ENCODE measurements around the gene ZSWIM6. TPM values are rescaled to one million over a fixed set of nuclear protein-coding genes. Genes with fewer than 3 reads are reported as not detected.

Gene ZSWIM6
- 1 to 10 TPM; 4.5 to 5.7 TPM for total RNA-seq

DNA sequence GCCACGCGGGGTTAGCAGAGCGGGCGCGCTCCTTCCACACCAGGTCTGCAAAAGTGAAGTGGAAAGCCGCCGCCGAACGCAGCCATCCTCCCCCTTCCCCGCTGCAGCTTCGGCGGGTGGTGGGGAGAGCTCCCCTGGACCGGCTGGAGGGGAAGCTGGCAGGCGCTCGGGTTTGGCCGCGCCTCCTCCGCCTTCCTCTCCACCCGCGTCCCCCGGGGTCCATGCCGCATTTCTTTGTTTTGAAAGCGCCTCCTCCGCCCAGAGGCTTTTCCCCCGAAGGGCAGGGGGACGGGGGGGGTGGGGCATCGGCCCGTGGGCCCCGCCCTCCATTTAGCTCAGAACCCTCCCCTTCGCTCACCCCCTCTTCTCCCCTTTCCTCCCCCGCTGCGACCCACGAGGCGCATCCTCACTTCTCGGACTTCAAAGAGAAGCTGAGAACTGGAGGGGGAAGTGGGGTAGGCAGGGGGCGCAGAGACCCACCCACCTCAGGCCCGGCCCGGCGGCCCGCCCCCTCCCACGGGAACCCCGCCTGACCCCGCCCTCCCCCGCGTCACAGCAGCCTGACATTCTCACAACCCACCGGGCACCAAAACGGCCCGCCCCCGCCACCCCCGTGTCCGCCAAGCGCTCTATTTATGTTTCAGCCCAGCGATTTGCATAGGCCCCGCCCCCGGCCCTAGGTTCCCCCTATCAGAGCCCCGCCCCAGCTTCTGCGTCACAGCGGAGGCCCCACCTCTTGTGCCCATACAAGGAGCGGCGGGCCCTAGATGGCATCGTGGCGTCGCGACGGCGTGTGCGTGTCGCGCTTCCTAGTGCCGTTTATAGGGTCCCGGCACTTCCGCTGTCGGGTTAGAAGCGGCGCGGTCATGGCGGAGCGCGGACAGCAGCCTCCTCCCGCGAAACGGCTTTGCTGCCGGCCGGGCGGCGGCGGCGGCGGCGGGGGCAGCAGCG lies at the start of gene ZSWIM6:
Gene ZSWIM6, plus strand, starts transcription at position 852 of the 951 bp plus-strand sequence. Its CDS starts 15 bp downstream, at position 867.
- ATAC-seq (peak; percentile 90), DNase-seq (peak; percentile 99)
- no peaks in the 10 kb centered on the region for H3K9me3 Mint-ChIP-seq (ENCODE audit: low read depth)
- H3K27me3 Mint-ChIP-seq = peaks cover 25% of the 10 kb centered on the region
- peak within 1 kb of the TSS; percentile 84 for H3K27ac Mint-ChIP-seq
- H3K4me3 Mint-ChIP-seq = peak within 1 kb of the TSS; percentile 79
- H3K4me1 Mint-ChIP-seq = peaks cover 41% of the 10 kb centered on the region
- POLR2A ChIA-PET = interaction anchor here (1.2 to 1.8 kb wide), 3 partner anchors 25 to 632 kb away, joined by 3 to 7 read pairs (median 6); partner anchors contain the start of gene DEPDC1B
- CTCF ChIA-PET = interaction anchor here (0.5 to 2.0 kb wide), 7 partner anchors 8 to 373 kb away, joined by 3 to 7 read pairs (median 3); no protein-coding TSS in a partner anchor
- intact Hi-C loops (cut with DNase I, micrococcal nuclease) = loop anchor here (1.0 to 10.0 kb wide), 14 partner anchors 25 to 1081 kb away; partner anchors contain the start of genes ERCC8 (in 2 of the 2), KIF2A (in 2 of the 2), NDUFAF2 (in 2 of the 2) and DEPDC1B (in 1 of the 2)
- H3K36me3 Mint-ChIP-seq (ENCODE audit: low read depth) = peaks cover 4% of the 10 kb centered on the region

DNA sequence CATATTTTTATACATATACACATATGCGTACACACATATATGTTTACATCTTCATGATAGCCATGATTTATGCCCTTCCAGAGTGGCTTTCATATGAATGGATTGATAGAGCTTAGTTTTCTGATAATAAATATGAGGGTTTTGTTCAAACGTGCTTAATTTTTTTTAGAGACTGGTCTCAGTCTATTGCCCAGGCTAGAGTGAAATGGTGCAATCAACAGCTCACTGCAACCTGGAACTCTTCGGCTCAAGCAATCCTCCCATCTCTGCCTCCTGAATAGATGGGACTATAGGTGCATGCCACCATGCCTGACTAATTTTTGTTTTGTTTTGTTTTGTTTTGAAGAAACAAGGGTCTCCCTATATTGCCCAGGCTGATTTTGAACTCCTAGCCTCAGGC lies 48.6 kb upstream of the ZSWIM6 start:
- Mint-ChIP-seq H3K4me1 (peaks cover 19% of the 10 kb centered on the region), H3K4me3 (no peak overlapping the region), H3K27me3 (no peaks in the 10 kb centered on the region), H3K27ac (no peak overlapping the region), H3K9me3 (ENCODE audit: low read depth) (no peaks in the 10 kb centered on the region), H3K36me3 (ENCODE audit: low read depth) (no peaks in the 10 kb centered on the region)
- DNase-seq (no peak), ATAC-seq (peak; percentile 8)
- intact Hi-C loops (cut with DNase I, micrococcal nuclease) = no loop called here
- CTCF ChIA-PET = no interaction called here
- POLR2A ChIA-PET = no interaction called here

DNA sequence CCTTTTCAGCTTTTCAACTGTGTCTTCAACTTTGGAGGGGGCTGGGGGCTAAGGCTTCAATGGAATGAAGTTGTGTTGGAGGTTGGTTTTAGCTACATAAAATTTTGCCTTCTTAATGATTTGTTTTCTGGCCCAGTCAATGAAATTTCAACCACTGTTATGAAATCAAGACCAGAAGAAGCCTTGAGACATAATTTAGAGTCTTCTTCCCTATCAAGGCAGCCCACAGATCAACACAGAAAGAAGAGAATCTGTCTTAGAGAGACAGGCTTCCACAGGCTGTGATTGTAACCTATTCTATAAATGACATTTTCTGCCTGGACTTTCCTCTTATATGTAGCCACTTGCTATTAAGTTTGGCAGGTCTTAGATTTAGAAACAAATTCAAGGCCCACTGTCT lies 46.5 kb upstream of the ZSWIM6 start:
- CTCF ChIA-PET = no interaction called here
- intact Hi-C loops (cut with DNase I, micrococcal nuclease) = no loop called here
- H3K9me3 Mint-ChIP-seq (ENCODE audit: low read depth) = no peaks in the 10 kb centered on the region

DNA sequence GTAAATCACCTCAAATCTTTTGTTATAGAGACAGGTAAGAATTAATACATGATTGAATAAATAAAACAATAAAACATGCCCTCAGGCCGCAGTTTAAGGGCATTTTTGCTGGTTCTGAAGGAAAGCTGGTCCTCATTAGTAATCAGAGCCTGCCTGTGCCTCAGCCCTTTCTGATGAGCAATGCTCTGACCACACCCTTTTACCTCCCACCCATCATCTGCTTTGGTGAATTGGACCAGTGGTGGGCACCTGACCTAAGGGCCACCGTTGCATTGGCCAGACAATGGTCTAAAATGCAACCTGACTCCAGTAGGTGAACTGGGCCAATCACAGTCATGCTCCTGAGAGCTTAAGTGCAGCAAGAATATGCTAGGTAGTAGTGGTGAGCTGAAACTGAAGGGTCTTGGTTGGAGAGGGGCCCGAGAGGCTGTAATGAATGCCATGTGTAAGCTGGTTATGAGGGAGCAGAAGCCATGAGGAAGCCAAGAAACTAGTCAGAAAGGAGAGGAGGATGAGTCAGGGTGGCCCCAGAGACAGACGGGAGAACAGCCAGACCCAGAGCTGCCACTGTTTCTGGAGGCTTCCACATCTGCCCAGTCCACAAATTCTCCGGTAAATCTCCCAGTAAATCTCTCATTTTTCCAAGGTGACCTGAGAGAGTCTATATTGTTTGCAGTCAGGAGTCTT lies 45.5 kb upstream of the ZSWIM6 start:
- Mint-ChIP-seq H3K36me3 (ENCODE audit: low read depth) (no peaks in the 10 kb centered on the region), H3K4me1 (peaks cover 2% of the 10 kb centered on the region), H3K27ac (no peak overlapping the region), H3K4me3 (no peak overlapping the region), H3K27me3 (no peaks in the 10 kb centered on the region), H3K9me3 (ENCODE audit: low read depth) (no peaks in the 10 kb centered on the region)
- CTCF ChIA-PET = interaction anchor here (1.0 kb wide), 1 partner anchor 371 kb away, joined by 3 read pairs; no protein-coding TSS in a partner anchor
- no peak for DNase-seq
- intact Hi-C loops (cut with DNase I, micrococcal nuclease) = no loop called here
- ATAC-seq = no peak
- POLR2A ChIA-PET = no interaction called here

More for the DNA sequence above, 46.5 kb upstream of the ZSWIM6 start:
- Mint-ChIP-seq H3K4me3 (no peak overlapping the region), H3K27me3 (no peaks in the 10 kb centered on the region), H3K36me3 (ENCODE audit: low read depth) (no peaks in the 10 kb centered on the region), H3K27ac (no peak overlapping the region), H3K4me1 (peaks cover 9% of the 10 kb centered on the region)
- POLR2A ChIA-PET = no interaction called here
- no peak for ATAC-seq
- DNase-seq = no peak

DNA sequence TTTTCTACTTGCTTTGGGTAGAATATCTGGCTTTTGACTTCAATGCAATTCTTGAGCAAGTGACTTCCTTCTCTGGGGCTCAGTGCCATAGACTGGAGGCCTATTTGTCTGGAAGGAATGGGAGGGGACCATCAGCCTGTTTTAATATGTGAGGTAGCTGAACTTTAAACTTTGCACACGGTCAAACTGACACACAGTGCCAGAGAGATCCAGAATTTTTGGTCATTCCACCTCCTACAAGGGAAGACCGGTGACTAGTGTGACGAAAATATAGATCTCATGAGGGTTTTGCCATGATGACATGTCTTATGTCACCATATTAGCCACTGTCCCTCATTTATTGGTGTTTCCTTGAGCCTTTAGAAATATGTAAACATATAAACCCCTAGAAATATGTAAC lies 44.6 kb upstream of the ZSWIM6 start:
- H3K27me3 Mint-ChIP-seq = no peaks in the 10 kb centered on the region
- no peak for ATAC-seq
- ChIA-PET POLR2A (no interaction called here), CTCF (interaction anchor here (1.0 kb wide), 1 partner anchor 370 kb away, joined by 3 read pairs; no protein-coding TSS in a partner anchor)
- H3K9me3 Mint-ChIP-seq (ENCODE audit: low read depth) = no peaks in the 10 kb centered on the region
- DNase-seq = no peak
- intact Hi-C loops (cut with DNase I, micrococcal nuclease) = no loop called here
- H3K4me1 Mint-ChIP-seq = peaks cover 2% of the 10 kb centered on the region
- no peak overlapping the region for H3K27ac Mint-ChIP-seq
- no peaks in the 10 kb centered on the region for H3K36me3 Mint-ChIP-seq (ENCODE audit: low read depth)
- no peak overlapping the region for H3K4me3 Mint-ChIP-seq

DNA sequence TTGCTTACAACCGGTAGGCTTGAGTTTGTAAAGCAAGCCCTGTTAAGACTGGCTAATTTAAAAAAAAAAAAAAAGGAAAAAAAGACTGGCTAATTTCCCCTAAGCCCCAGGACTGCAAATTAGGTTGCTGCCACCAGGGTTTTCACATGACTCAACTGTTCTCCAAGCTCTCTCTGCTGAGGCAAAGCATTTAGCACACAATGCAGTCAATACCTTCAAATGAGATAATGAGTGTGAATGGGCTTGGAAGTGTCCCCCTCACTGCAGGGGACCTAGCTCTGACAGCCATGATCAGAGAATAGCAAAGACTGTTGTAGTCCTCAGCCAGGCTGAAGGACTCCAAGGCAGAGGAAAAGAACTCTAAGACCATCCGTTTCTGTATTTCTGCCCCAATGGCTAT lies 42.8 kb upstream of the ZSWIM6 start:
- intact Hi-C loops (cut with DNase I, micrococcal nuclease) = no loop called here
- no peak for DNase-seq
- no peak overlapping the region for H3K4me3 Mint-ChIP-seq
- H3K36me3 Mint-ChIP-seq (ENCODE audit: low read depth) = no peaks in the 10 kb centered on the region
- ChIA-PET CTCF (no interaction called here), POLR2A (no interaction called here)
- no peak overlapping the region for H3K27ac Mint-ChIP-seq
- no peak for ATAC-seq
- no peaks in the 10 kb centered on the region for H3K4me1 Mint-ChIP-seq
- no peaks in the 10 kb centered on the region for H3K9me3 Mint-ChIP-seq (ENCODE audit: low read depth)
- no peaks in the 10 kb centered on the region for H3K27me3 Mint-ChIP-seq

DNA sequence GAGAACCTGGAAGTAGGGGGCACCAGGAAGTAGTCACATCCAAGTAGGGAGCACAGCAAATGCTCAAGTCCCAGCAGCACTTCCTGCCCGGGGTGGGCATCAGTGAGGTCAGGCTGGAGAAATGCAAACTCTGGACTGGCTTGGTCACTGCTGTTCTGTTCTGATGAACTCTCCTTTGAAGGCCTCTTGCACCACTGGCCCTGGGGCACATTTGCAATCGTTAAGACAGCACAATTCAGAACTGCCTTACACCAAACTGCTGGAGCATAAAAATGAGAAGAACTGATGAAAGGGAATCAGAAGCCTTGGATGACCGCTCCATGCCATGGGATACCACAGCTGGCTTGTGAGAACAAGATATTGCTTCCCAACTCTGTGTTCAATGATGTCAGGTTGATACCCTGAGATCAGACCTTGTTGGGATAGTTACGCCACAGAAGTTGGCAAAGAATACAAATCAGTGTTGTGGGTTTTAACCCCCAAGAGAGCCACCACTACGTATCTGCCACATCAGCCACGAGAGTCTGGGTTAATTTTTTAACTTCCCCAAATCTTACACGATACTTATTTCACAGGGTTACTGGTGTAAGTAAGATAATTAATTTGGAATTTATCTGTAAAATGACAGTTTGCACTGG lies 42.3 kb upstream of the ZSWIM6 start:
- no peak overlapping the region for H3K4me3 Mint-ChIP-seq
- no peaks in the 10 kb centered on the region for H3K4me1 Mint-ChIP-seq
- intact Hi-C loops (cut with DNase I, micrococcal nuclease) = no loop called here
- DNase-seq = no peak
- no peaks in the 10 kb centered on the region for H3K9me3 Mint-ChIP-seq (ENCODE audit: low read depth)
- ChIA-PET CTCF (no interaction called here), POLR2A (no interaction called here)
- no peak overlapping the region for H3K27ac Mint-ChIP-seq
- ATAC-seq = no peak
- no peaks in the 10 kb centered on the region for H3K27me3 Mint-ChIP-seq
- H3K36me3 Mint-ChIP-seq (ENCODE audit: low read depth) = no peaks in the 10 kb centered on the region

DNA sequence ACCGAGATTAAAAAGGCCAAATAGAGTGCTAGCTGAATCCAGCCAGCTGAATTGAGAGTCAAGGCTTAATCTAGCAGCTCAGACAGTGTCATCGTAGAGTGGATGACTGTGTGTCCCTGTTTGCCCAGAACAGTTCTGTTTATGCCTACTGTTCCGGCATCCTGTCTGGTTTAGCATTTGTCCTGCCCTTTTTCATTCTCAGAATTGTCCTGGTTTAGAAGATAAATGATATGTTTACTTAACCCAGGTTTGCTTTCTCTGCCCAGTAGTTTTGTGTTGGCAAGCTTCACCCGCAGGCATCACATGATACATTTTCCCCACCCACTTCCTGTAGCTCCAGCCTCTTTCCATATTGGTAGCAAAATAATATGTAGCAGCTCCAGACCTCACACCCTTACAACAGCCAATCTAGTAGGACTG lies 41.3 kb upstream of the ZSWIM6 start:
- H3K27ac Mint-ChIP-seq = no peak overlapping the region
- intact Hi-C loops (cut with DNase I, micrococcal nuclease) = no loop called here
- no peak overlapping the region for H3K4me3 Mint-ChIP-seq
- no peaks in the 10 kb centered on the region for H3K9me3 Mint-ChIP-seq (ENCODE audit: low read depth)
- CTCF ChIA-PET = interaction anchor here (0.7 kb wide), 1 partner anchor 1068 kb away, joined by 3 read pairs; no protein-coding TSS in a partner anchor
- DNase-seq = no peak
- no peaks in the 10 kb centered on the region for H3K27me3 Mint-ChIP-seq
- H3K36me3 Mint-ChIP-seq (ENCODE audit: low read depth) = no peaks in the 10 kb centered on the region
- ATAC-seq = no peak
- H3K4me1 Mint-ChIP-seq = no peaks in the 10 kb centered on the region
- POLR2A ChIA-PET = no interaction called here

DNA sequence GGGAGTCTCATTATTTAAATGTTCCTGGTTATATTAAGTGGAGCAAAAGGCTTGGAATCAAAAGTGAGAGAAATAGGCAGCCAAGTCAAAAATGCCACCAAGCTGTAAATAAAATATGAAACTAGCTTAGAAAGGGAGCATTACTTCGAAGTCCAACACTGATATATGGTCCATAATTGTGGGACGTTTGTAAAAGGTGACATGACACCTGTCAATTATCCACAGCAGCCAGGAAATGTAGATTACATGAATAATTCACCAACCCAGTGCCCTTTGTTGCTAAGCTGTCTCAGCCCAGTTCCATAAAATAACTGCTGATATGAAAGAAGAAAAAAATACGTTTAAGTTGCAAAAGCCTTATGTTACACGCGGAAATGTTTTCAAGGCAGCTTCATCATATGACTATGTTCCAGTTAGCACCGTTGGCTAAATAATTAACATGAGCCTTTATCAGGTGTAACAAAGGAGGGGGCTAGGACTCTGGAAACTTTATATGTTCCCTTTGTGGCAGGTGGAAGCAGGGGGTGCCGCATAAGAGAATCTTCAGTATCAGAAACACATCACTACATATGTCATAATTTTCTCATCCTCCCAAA lies 39.9 kb upstream of the ZSWIM6 start:
- intact Hi-C loops (cut with DNase I, micrococcal nuclease) = no loop called here
- Mint-ChIP-seq H3K4me1 (no peaks in the 10 kb centered on the region), H3K27me3 (no peaks in the 10 kb centered on the region), H3K36me3 (ENCODE audit: low read depth) (no peaks in the 10 kb centered on the region), H3K9me3 (ENCODE audit: low read depth) (no peaks in the 10 kb centered on the region), H3K27ac (no peak overlapping the region), H3K4me3 (no peak overlapping the region)
- ATAC-seq = no peak
- ChIA-PET POLR2A (no interaction called here), CTCF (no interaction called here)
- DNase-seq = no peak

DNA sequence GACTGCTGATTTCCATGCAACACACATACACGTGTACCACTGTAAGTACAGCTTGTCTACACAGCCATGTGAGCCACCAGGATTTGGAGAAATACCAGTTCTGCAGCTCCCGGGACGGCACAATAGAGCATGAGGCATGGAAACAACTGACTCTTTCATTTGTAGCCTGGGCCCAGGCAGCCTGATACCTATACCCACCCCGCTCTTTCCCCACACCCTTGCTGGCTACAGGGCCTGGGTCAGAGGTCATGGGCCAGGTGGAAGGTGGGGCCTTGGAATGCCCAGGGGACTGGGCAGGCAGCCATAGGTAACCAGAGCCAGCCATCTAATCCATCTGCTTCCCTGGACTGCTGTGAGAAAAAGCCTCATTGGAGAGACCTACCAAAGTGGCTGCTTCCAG lies 39.0 kb upstream of the ZSWIM6 start:
- no peak for ATAC-seq
- intact Hi-C loops (cut with DNase I, micrococcal nuclease) = no loop called here
- ChIA-PET CTCF (interaction anchor here (0.6 kb wide), 1 partner anchor 147 kb away, joined by 3 read pairs; no protein-coding TSS in a partner anchor), POLR2A (no interaction called here)
- no peak for DNase-seq
- Mint-ChIP-seq H3K27ac (no peak overlapping the region), H3K36me3 (ENCODE audit: low read depth) (no peaks in the 10 kb centered on the region), H3K4me3 (no peak overlapping the region), H3K27me3 (no peaks in the 10 kb centered on the region), H3K4me1 (no peaks in the 10 kb centered on the region), H3K9me3 (ENCODE audit: low read depth) (no peaks in the 10 kb centered on the region)

DNA sequence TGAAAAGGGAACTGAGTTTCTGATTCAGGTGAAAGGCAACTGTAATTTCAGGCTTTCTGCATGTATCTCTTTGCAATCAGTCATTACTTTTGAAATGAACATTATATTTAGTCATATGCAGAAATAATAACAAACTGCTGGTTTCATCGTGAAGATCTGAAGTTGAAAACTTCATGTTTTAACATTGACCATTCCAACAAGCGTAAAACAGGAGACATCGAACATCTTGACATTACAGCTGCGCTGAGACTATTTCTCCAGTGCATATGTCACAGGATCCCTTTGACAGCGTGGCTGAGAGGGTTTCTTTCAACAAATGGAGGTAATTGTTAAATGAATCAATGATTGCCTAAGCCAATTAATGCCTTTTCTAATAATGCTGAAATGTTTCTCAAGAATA lies 38.2 kb upstream of the ZSWIM6 start:
- H3K27me3 Mint-ChIP-seq = no peaks in the 10 kb centered on the region
- no peak overlapping the region for H3K27ac Mint-ChIP-seq
- H3K36me3 Mint-ChIP-seq (ENCODE audit: low read depth) = no peaks in the 10 kb centered on the region
- intact Hi-C loops (cut with DNase I, micrococcal nuclease) = no loop called here
- no peak overlapping the region for H3K4me3 Mint-ChIP-seq
- ATAC-seq (no peak), DNase-seq (no peak)
- no peaks in the 10 kb centered on the region for H3K4me1 Mint-ChIP-seq
- H3K9me3 Mint-ChIP-seq (ENCODE audit: low read depth) = no peaks in the 10 kb centered on the region
- CTCF ChIA-PET = no interaction called here
- POLR2A ChIA-PET = interaction anchor here (0.6 kb wide), 1 partner anchor 111 kb away, joined by 3 read pairs; no protein-coding TSS in a partner anchor

All from activated CD4-positive, alpha-beta T cell treated with anti-CD3 and anti-CD28 coated beads for 36 hours (primary cell).